Measurements from ENCODE around the gene MED22.
"Not testable (repeated sequence)": the region's sequence is repeated elsewhere in the genome, so short reads cannot be mapped to it uniquely, and the experiment has no call there.

The MED22 gene

GRCh38 chr9:133301253-133302230 lies 46.4 kb downstream of the MED22 start:
- in situ Hi-C loops (cut with HindIII; ENCODE audit: low pct_unique_long_range_greater_than_20kb, low sequenced_read_pairs): no loop called here
- TF ChIP-seq JUND (IDR thresholded peaks at IDR 0.05; ENCODE audit: low read depth): no peak
- DNase-seq (ENCODE audit: low read depth in 1 of 2, low spot score in 1 of 2): no peak

- DNase-seq (ENCODE audit: low read depth in 1 of 2, low spot score in 1 of 2); in situ Hi-C loops (cut with HindIII; ENCODE audit: low pct_unique_long_range_greater_than_20kb, low sequenced_read_pairs): not testable (repeated sequence)
Observed at GRCh38 chr9:133299996-133300395, 47.9 kb downstream of the MED22 start.

GRCh38 chr9:133294257-133294656 lies 53.7 kb downstream of the MED22 start:
- in situ Hi-C loops (cut with HindIII; ENCODE audit: low pct_unique_long_range_greater_than_20kb, low sequenced_read_pairs): no loop called here
- no peak for DNase-seq (ENCODE audit: low read depth in 1 of 2, low spot score in 1 of 2)
- TF ChIP-seq JUND (IDR thresholded peaks at IDR 0.05; ENCODE audit: low read depth): no peak

- no peak for TF ChIP-seq JUND (IDR thresholded peaks at IDR 0.05; ENCODE audit: low read depth)
- in situ Hi-C loops (cut with HindIII; ENCODE audit: low pct_unique_long_range_greater_than_20kb, low sequenced_read_pairs): no loop called here
- DNase-seq (ENCODE audit: low read depth in 1 of 2, low spot score in 1 of 2): no peak
Observed at GRCh38 chr9:133290751-133291302, 57.1 kb downstream of the MED22 start.

Measured in T47D (cell line).